Ecto neural progenitor cell (in vitro differentiated cells): ENCODE measurements around the gene TBC1D17.

Experiments
- DNase-seq: peaks from one replicate; pipeline ENCODE4 v3.0.0-alpha.2; 2018; ENCODE audit warnings: low spot score

The TBC1D17 gene

DNA sequence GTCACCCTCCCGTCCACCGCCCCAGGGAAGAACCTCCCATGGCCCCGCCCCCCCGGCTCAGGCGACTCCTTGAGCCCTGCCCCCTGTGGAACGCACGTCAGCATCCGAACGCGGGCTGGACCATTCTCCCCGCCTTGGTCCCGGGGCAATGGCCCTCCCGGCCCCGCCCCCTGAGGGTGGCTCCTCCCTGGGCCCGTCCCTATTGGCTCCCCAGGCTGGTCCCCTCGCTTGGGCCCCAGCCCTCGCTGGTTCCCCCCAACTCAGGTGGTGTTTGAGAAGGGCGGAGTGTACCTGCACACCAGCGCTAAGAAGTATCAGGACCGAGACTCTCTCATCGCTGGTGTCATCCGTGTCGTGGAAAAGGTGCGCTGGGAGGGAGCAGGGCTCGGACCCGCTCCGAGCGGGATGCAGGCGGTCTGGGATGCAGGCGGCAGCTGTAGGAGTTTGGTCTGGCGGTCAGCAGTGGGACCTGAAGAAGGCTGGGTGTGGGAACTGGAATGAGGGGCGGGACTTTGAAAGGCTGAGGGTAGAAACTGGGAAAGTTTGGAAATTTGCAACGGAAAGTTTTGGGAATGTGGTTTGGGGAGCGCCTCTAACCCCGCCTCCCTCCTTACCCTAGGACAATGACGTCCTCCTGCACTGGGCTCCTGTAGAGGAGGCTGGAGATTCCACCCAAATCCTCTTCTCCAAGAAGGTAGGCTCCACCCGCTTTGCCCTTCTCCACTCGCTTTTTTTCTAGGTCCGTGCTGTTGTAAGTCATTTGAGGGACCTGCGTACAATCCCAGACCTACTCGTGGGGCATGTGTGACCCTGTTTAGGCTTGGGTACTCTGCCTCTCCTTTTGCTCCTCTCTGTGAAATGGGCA, 609 bp downstream of the TBC1D17 start:
- peak; percentile 98 for DNase-seq

DNA sequence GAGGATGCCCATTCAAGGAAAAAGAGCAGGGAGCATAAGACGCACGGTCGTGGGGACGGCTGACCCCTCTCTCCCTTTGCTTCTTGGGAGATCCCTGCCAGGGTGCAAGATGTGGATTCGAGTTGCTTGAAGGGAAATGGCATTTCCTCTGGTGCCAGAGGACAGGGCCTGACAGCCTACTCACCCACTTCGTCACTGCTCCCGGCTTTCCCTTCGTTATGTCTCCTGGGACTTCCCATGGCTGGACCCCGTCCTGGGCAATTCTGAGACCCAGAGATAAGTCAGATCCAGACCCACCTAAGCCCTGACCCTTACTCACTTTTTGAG, 1.2 kb downstream of the TBC1D17 start:
- DNase-seq = no peak

DNA sequence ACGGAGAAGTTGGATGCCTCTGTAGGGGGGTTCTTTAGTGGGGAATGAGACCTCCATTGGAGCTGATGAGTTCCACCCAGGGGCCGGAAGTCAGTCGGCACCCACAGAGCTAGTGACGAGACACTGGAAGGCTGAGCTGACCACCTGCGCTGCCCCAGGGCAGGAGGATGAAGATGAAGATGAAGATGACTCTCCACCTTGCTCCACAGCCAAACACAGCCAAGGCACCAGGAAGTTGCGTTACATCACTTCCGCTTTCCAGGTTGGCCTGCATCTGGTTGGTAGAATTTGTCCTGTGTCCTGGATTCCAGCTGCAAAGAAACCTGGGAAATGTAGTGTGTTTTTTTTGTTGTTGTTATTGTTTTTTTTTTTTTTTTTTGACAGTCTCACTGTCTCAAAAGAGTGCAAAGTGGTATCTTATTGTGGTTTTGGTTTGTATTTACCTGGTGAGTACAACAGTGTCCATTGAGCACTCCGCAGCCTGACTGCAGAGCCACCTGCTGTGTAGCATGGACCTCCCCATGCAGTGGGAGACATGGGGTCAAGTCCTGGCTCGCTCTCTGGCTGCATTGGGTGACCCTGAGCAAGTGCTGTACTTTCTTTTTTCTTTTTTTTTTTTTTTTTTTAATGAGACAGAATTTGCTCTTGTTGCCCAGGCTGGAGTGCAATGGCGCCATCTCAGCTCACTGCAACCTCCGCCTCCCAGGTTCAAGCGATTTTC, 1.9 kb downstream of the TBC1D17 start:
- DNase-seq = no peak

DNA sequence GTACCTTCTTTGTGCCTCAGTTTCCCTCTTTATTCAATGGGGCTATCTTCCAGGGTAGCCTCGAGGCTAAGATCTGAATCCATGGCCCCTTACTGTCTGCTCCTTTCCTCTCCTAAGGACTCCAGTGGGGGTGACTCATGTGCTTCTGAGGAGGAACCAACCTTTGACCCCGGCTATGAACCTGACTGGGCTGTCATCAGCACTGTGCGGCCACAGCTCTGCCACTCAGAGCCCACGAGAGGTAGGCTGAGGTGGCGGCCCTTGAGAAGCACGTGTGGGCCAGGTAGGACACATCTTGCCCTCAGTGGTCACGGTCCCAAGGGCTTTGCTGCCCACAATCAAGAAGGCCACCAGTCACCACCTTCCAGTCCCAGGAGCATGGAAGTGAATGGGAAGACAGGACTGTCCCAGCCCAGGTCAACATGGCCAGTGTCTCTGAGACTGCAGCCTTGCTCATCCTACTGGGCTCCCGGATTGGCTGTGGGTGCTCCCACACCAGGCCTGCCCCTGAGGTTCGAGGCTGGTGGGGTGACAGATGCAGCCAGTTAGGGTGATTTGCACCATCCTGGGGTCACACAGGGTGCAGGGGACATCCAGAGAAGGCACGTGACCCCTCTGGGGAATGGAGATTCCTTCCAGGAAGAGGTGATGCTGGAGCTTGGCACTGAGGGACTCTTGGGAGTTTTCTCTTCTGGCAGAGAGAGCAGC, 2.8 kb downstream of the TBC1D17 start:
- DNase-seq = no peak

DNA sequence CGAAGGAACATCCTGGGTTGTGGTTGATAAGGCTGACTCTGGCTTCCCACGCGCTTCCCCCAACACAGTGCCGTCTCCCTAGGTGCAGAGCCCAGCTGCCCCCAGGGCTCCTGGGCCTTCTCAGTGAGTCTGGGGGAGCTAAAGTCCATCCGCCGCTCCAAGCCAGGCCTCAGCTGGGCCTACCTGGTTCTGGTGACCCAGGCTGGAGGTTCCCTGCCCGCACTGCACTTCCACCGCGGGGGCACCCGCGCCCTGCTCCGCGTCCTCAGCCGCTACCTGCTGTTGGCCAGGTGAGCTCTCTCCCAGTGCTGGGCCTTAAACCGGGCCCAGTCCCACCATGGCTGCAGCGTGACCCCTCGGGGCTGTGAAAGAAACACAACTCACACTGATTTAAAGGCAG, 3.7 kb downstream of the TBC1D17 start:
- no peak for DNase-seq

DNA sequence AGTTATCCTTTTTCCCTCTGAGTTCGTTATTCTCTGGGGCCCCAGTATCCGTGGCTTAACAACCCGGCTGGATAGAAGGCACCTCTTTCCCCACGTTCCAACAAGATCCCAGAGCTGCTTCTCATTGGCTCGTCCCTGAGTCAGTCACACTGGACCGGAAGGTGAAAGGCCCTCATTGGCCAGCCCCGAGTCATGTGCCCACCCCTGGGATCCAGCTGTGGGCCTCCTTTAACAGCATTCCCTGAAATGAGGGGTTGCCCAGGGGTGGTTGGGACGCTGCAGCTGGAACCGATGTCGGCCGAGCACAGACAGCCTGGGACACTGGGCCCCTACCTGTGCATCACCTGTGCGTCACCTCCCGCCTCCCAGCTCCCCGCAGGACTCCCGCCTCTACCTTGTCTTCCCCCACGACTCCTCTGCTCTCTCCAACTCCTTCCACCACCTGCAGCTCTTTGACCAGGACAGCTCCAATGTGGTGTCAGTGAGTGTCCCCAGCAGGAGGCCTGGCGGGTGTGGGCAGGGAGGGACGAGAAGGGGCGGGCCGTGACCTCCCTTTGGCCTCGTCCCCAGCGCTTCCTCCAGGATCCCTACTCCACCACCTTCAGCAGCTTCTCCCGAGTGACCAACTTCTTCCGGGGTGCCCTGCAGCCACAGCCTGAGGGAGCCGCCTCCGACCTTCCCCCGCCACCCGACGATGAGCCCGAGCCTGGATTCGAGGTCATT, 4.3 kb downstream of the TBC1D17 start:
- DNase-seq = no peak

DNA sequence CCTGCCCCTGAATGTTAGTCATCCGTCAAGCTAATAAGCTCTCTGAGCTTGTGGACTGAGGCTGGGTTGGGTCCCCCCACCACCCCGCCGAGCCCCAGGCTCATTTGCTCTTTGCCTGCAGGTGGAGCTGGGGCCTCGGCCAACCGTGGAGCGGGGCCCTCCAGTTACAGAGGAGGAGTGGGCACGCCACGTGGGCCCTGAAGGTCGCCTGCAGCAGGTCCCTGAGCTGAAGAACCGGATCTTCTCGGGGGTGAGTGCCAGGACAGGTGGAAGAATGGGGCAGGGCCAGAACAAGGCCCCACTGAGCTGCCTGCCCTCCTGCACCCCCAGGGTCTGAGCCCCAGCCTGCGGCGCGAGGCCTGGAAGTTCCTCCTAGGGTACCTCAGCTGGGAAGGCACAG, 5.1 kb downstream of the TBC1D17 start:
- no peak for DNase-seq

DNA sequence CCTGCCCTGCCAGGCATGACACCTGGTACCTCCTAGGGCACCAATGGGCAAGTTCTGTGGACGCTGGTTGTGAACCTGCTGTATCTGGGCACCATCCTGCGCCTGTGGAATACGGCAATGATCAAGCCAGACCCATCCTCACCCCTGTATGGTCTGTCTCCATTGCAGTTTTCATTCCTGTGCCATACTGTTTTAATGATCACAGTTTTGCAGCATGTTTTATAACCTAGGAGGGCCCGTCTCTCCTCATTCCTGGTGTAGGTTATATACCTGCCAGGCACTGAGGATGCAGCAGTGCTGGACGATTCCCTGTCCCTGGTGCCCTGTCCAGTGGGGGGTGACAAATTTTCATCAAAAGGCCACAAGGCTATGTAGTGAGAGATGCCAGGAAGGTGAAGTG, 5.6 kb downstream of the TBC1D17 start:
- no peak for DNase-seq

DNA sequence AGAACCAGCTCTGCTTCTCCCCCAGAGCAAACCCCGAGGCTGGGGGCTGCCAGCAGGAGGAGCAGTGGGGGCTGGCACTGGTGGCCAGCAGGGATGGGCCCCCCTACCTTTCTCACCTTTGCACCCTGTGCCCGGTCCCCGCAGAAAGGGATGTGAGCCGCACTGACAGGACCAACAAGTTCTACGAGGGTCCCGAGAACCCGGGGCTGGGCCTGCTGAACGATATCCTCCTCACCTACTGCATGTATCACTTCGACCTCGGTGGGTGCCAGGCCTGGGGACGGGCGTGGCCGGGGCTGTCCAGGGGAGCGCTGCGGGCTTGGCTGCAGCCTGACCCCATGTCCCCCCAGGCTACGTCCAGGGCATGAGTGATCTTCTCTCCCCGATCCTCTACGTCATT, 6.6 kb downstream of the TBC1D17 start:
- DNase-seq = no peak

DNA sequence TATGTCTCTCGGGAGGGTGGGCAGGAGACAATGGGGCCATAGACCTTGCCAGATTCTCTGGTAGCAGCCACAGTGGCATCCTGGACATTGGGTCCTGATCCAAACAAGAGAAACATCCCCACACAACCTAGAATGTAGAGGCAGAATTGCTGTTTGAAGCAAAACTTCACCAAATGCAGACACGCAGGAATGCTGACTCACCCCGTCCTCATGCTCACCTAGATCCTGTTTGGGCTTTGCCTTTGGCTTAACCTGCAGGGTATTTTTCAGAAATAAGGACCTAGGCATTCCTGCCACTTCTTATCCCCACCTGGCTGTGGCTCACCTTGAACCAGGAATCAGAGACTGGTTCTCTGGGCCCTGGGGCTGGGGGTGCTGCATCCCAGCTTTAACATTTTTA, 7.3 kb downstream of the TBC1D17 start:
- DNase-seq = no peak

DNA sequence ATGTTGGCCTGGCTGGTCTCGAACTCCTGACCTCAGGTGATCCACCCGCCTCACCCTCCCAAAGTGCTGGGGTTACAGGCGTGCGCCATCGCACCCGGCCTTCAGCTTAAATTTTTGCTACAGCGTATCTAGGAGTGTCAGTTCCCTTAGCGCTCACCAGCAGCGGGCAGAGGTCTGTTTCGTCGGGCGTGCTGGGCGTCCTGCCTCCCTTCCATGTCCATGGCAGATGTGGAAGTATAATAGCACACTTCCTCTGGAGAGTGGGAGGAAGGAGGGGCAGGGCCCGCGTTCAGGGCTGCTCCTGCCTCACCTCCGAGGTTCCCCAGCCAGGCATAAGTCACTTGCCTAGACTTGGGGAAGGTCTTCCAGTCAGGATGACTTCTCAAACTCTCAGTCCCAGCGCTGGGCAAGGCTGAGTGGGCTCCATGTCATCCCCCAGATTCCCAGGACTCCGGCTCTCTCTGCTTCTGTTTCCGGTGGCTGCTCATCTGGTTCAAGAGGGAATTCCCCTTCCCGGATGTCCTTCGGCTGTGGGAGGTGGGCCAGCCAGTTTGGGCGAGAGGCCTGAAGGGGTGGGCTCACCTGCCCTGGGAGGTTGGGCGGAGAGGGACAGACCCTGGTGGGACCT, 9.6 kb downstream of the TBC1D17 start:
- DNase-seq = no peak

DNA sequence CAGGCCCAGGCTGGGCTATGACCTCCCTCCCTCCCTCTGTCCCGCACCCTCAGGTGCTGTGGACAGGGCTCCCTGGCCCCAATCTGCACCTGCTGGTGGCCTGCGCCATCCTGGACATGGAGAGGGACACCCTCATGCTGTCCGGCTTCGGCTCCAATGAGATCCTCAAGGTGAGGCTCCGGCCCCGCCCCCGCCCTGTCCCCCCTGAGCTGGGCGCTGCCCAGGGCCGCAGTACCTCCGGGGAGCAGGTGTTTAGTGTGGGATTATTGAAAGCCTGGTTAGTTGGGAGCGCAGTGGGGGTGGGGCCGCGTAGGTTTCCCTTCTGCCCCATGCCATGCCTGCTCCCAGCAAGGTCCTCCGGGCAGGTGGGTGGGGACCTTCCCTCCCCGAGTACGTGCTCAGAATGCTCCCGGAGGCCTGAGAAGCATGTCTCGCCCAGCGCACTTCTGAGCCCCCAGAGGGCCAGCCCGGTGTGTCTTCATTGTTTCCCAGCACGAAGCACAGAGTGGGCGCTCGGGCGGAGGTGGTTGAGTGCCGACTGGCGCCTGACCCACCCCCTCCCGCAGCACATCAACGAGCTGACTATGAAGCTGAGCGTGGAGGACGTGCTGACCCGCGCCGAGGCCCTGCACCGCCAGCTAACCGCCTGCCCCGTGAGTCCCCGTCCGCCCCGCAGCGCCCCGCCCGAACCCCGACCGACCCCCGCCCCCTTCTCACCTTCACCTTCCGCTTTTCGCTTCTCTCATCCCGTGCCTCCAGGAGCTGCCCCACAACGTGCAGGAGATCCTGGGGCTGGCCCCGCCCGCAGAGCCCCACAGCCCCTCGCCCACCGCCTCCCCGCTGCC, 10.4 kb downstream of the TBC1D17 start:
- DNase-seq = no peak

DNA sequence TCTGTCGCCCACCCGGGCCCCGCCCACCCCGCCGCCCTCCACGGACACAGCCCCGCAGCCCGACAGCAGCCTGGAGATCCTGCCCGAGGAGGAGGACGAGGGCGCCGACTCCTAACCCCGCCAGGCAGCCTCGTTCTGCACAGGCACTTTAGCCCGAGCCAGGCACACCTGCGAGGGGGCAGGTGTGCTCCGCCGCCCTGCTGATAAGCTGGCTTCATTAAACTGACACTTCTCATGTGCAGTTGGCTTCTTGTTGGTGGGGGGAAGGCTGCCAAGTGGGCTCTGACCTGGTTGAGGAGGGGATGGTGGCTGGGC, 11.0 kb downstream of the TBC1D17 start:
- DNase-seq = no peak

DNA sequence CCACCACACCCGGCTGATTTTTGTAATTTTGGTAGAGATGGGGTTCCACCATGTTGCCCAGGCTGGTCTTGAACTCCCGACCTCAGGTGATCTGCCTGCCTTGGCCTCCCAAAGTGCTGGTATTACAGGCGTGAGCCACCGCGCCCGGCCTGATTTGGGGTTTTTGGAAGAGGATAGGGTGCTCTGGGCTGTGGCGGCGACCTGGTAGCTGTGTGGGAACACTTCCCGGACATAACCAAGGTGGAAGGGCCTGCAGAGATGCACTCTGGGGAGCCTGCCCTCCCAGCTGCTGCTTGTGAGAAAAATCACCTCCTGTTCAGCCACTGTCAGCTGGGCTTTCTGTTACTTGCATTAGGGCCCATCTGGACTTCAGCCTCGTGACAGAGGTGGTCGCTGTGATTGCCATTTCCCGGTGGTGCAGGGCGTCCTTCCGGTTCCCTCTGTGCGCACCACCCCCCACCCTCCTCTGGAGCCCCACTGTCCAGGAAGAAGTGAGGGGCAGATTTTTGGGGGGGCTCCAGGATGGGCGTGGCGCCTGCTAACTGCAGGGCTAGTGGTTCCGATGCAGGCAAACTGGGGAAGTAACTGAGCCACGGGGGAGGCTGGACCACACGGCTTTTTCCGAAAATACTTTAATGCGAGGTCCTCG, 11.7 kb downstream of the TBC1D17 start:
- DNase-seq = no peak

DNA sequence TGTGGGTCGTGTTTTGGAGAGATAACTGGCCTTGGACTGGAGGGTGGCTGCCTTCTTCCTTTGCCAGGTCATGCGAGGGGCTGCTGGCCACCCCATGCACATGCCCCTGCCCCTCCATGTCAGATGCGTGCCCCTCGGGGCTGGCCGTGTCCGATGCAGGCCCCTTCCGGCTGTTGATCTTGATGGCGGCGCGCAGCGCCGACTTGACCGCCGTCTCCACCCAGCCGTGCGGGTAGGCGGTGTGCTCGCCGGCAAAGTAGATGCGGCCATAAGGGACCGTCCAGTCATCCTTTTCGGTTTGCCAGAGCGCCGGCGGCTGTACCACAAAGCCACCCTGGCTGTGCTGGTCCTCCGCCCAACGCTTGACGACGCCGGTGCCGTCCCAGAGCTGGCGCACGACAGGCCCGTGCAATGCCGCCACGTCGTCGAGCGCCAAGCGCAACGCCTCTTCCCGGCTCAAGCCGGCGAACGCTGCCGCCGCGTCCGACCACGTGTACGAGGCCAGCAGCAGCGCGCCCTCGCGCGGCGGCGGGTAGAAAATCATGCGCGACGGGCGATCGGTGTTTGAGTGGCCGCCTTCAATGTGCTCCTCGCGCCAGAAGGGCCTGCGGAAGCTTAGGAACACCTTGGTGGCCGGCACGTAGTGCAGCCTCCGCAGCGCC, 12.3 kb downstream of the TBC1D17 start:
- peak; percentile 84 for DNase-seq

DNA sequence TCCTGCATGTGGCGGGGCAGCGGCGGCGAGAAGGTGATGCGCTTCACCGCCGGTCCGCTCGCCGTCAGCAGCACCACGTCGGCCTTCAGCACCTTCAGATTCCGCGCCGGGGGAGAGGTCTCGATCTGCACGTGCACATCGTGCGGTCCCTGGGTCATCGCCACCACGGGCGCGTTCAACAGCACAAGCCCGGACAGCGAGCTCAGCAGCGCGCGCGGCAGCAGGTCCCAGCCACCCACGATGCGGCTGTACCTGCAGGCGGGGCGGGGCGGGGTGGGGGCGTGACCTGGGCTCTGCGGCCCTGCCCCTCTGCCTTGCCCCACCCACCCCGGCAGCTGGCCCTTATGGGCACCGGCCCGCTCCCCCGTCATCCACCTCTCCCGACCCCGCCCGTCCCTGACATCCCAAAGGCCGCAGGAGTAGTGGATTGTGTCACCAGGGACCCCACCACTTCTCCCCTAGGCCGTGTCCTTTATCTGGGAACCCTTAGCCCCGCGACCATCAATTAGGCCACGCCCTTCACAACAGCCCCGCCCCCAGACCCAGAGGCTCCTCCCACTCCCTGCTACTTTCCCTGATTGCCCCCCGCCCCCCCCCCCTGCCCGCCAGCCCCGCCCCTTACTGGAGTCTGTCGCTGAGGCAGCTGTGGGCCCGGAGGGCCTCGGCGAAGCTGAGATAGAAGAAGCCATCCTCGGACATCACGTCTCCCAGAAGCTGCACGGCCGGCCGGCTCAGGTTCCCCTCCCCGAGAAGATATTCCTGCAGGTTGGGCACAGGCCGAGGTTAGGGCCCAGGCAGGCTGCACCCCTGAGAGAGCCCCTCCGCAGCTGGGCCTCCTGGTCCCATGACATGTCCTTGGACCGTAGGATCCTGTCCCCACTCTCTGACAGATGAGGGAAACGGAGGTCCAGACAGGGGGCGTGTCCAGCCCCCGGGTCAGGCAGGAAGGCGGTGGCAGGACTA, 13.1 kb downstream of the TBC1D17 start:
- DNase-seq = peak; percentile 88

DNA sequence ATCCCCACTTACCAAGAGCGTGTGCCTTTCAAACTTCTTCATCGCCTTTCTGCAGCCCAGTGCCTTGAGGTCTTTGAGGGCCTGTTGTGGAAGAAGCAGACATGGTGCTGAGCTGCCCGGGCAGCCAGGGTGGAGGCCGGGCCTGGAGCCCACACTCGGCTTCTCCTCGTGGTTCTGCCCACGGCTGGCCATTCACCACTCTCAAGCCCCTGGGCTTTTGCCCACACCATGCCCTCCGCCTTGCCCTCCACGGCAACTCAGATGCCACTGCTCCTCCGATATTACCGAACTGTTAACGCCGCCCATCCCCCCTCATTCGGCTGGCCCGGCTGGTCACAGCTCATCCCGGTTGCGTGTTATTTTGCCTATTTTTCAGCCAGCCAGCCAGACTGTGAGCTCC, 13.9 kb downstream of the TBC1D17 start:
- DNase-seq = no peak

DNA sequence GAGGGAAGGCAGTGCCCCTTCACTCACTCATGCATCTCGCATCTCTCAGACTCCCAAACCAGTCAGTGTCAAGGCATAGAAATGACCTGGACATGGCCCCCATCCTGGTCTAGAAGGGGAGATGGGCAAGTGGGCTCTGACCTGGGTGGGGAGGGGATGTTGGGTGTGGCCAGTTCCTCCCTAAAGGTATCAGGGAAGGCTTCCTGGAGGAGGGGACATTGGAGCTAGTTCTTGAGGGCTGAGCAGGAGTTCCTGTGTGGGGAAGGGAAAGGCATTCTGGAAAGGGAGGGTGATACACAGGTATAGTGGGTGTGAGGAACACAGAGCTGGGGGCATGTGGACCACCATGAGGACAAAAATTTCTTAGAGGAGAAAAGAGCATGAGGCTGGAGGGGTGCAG, 15.2 kb downstream of the TBC1D17 start:
- no peak for DNase-seq
